Subcutaneous adipose tissue (tissue), 4 donors: ENCODE data around the gene LMOD3. TPM values are rescaled to one million over a fixed set of nuclear protein-coding genes. Genes with fewer than 3 reads are reported as not detected.

Source experiments
- total RNA-seq, 4 donors: library from RNA; depleted of rRNA; stranded (reverse); fragments of >200 nt; gene quantifications; one replicate each; pipeline ENCODE4 v1.1.0, GENCODE V29; 2016
- TF ChIP-seq, protein P1 (sequence below): fragments of 450-650 bp; IDR thresholded peaks from one replicate; pipeline ENCODE4 v1.5.1; 2016; ENCODE audit warnings: low read depth, mild to moderate bottlenecking, control low read depth, antibody characterized with exemption, moderate library complexity

LMOD3 gene
- total RNA-seq, 4 donors from 2014 or later: not detected

- TF ChIP-seq, protein P1, sequence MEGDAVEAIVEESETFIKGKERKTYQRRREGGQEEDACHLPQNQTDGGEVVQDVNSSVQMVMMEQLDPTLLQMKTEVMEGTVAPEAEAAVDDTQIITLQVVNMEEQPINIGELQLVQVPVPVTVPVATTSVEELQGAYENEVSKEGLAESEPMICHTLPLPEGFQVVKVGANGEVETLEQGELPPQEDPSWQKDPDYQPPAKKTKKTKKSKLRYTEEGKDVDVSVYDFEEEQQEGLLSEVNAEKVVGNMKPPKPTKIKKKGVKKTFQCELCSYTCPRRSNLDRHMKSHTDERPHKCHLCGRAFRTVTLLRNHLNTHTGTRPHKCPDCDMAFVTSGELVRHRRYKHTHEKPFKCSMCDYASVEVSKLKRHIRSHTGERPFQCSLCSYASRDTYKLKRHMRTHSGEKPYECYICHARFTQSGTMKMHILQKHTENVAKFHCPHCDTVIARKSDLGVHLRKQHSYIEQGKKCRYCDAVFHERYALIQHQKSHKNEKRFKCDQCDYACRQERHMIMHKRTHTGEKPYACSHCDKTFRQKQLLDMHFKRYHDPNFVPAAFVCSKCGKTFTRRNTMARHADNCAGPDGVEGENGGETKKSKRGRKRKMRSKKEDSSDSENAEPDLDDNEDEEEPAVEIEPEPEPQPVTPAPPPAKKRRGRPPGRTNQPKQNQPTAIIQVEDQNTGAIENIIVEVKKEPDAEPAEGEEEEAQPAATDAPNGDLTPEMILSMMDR: no peak
Measured at GRCh38 chr3:69118555-69118954, 3.8 kb downstream of the LMOD3 start.

- TF ChIP-seq, protein P1: no peak
Measured at GRCh38 chr3:69116897-69117296, 5.5 kb downstream of the LMOD3 start.

GRCh38 chr3:69116162-69116561, 6.2 kb downstream of the LMOD3 start:
- TF ChIP-seq, protein P1: no peak

- TF ChIP-seq, protein P1: no peak
Measured at GRCh38 chr3:69115731-69116130, 6.7 kb downstream of the LMOD3 start.

- TF ChIP-seq, protein P1: no peak
Measured at GRCh38 chr3:69113536-69113935, 8.9 kb downstream of the LMOD3 start.

DNA sequence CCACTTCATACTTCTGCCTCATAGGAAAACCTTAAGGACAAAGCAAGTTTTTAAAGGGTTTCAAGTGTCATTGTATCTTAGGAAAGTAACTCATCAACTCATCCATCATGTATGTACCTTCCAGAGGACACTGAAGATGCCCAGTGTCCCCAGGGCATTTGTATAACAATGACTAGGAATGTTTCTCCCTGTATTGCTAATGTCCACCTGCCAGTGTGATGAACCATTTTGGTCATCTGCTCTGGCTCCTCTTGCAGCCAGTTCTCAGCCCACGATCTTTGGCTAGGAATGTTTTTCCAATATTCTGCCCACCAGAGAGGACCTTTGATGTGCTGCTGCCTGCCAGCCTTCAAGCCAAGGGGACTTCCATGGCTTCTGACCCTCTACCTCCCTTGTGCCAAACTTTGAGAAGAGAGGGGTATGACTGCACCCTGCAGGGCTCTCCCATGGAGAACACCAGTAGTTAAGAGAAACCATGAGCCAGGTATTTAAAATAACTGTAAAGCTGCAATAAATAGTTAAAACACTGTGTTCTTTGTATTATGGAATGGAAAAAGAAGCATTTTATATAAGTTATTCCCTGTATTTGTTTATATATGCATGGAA, 11.4 kb downstream of the LMOD3 start:
- TF ChIP-seq, protein P1: no peak

- TF ChIP-seq, protein P1: no peak
Measured at GRCh38 chr3:69108811-69109210, 13.6 kb downstream of the LMOD3 start.
